Measurements from ENCODE around the gene KCNJ5. TPM values are rescaled to one million over a fixed set of nuclear protein-coding genes. Genes with fewer than 3 reads are reported as not detected.
A peak's percentile ranks its signal among the peaks of the same experiment; 100 is the strongest.

The KCNJ5 gene
- total RNA-seq, 1 experiment from 2014 or later: 0.11 TPM

DNA sequence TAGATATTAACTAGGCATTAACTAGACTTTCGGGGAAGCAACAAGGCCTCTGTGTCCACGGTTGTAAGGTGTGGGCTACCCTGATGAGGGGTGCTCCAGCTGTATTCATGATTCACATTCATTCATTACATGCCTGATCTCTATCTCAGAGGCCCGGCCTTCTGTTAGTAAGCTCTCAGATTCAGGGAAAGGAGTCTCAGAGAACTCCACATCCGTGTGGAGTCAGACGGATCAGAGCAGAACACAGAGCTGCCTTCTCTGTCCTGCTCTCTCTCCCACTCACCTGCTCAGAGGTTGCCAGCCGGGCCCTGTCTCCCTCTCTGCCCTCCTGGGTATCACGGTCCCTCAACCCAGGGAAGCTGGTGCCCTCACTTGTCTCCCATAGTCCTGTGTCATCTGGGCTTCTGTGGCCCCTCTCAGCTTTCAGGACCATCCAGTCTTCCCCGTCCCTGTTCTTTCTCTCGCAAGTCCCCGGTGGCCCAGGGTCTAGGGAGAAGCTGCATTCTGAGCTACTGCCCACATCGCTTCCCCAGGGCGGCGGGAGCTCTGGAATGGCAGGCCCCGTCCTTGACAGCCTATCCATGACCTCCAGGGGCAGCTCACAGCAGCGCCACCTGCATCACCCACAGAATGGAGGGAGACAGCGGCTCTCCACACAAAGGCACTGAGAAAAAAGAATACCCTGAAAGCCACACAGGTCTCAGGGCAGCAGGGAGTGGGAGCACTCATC is 47.2 kb downstream of the KCNJ5 start:
- no peak overlapping the region for H3K4me3 Mint-ChIP-seq
- no peaks in the 10 kb centered on the region for H3K79me2 ChIP-seq (ENCODE audit: insufficient read depth, low read length)
- no peaks in the 10 kb centered on the region for H3K9me3 ChIP-seq (ENCODE audit: control insufficient read depth, low read depth, low read length)
- H2AFZ ChIP-seq (ENCODE audit: low read length): no peak overlapping the region
- H3K79me1 ChIP-seq (ENCODE audit: insufficient read depth, low read depth, low read length, poor library complexity, severe bottlenecking): no peaks in the 10 kb centered on the region
- no peak overlapping the region for H3K56ac ChIP-seq (ENCODE audit: insufficient read length, low read depth, low read length)
- H3K27me3 ChIP-seq (ENCODE audit: insufficient read depth, low read length): peaks cover 2% of the 10 kb centered on the region; the same call in 1 of the 2 replicates
- H3K9ac ChIP-seq (ENCODE audit: extremely low read depth, insufficient read length, low read length): no peak overlapping the region
- peak overlapping the region in 1 of 3 experiments; percentile 32; a peak in 2 of 7 replicates for H3K27ac Mint-ChIP-seq
- H2BK12ac ChIP-seq (ENCODE audit: insufficient read length, low read depth, low read length): no peak overlapping the region
- no peak overlapping the region for H3K4ac ChIP-seq (ENCODE audit: low read depth, low read length)
- no peak overlapping the region for H4K8ac ChIP-seq (replicated peaks; ENCODE audit: insufficient read length, low read depth, low read length)
- H3K4me1 ChIP-seq (ENCODE audit: insufficient read depth, low read length): no peaks in the 10 kb centered on the region; the same call in 1 of the 2 replicates
- no peak overlapping the region for H2AK5ac ChIP-seq (ENCODE audit: insufficient read length, low read length)
- TF ChIP-seq, protein P1, sequence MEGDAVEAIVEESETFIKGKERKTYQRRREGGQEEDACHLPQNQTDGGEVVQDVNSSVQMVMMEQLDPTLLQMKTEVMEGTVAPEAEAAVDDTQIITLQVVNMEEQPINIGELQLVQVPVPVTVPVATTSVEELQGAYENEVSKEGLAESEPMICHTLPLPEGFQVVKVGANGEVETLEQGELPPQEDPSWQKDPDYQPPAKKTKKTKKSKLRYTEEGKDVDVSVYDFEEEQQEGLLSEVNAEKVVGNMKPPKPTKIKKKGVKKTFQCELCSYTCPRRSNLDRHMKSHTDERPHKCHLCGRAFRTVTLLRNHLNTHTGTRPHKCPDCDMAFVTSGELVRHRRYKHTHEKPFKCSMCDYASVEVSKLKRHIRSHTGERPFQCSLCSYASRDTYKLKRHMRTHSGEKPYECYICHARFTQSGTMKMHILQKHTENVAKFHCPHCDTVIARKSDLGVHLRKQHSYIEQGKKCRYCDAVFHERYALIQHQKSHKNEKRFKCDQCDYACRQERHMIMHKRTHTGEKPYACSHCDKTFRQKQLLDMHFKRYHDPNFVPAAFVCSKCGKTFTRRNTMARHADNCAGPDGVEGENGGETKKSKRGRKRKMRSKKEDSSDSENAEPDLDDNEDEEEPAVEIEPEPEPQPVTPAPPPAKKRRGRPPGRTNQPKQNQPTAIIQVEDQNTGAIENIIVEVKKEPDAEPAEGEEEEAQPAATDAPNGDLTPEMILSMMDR (conservative IDR thresholded peaks at IDR 0.05): no peak
- H4K20me1 ChIP-seq (ENCODE audit: control insufficient read depth, insufficient read depth, insufficient read length): no peaks in the 10 kb centered on the region
- H4K91ac ChIP-seq (ENCODE audit: insufficient read length, low read depth, low read length): no peak overlapping the region
- no peak overlapping the region for H2BK120ac ChIP-seq (ENCODE audit: low read depth, low read length, poor library complexity, severe bottlenecking)
- no peak overlapping the region for H3K4me2 ChIP-seq (ENCODE audit: insufficient read depth, insufficient read length, low read length)
- no peak overlapping the region for H3K27ac ChIP-seq (ENCODE audit: insufficient read length, low read depth, low read length)
- no peak for DNase-seq
- H3K36me3 Mint-ChIP-seq (ENCODE audit: insufficient read depth in 1 of 3, low read depth in 3 of 3): 0 out of 7 replicates have a peak, but pooled peaks cover 0 to 3% (median 0%) of the 10 kb centered on the region in 3 experiments
- H3T11ph ChIP-seq (ENCODE audit: low read length): no peak overlapping the region
- no CpG with 5 or more reads among the region's 16 CpGs for WGBS (ENCODE audit: extremely low coverage, insufficient read length, low lambda C conversion rate)
- H4K5ac ChIP-seq (ENCODE audit: insufficient read length, low read depth, low read length): no peak overlapping the region
- H3K18ac ChIP-seq (ENCODE audit: insufficient read length, low read depth, low read length): peak overlapping the region; percentile 59
- no peaks in the 10 kb centered on the region for H3K23me2 ChIP-seq (ENCODE audit: insufficient read length, low read depth, low read length, poor library complexity, severe bottlenecking)
- H2BK5ac ChIP-seq (ENCODE audit: insufficient read length, low read length): no peak overlapping the region
- H3K9me3 Mint-ChIP-seq: peaks cover 0 to 3% of the 10 kb centered on the region in 2 experiments; a peak in 2 of 5 replicates
- H3K14ac ChIP-seq (ENCODE audit: insufficient read depth, low read length): peak overlapping the region; percentile 68; the same call in 1 of the 2 replicates
- H2BK20ac ChIP-seq (ENCODE audit: low read depth, low read length, poor library complexity, severe bottlenecking): no peak overlapping the region
- peaks cover 45% of the 10 kb centered on the region for H3K27me3 Mint-ChIP-seq (ENCODE audit: low read depth)
- H3K4me1 Mint-ChIP-seq: peaks cover 24 to 31% of the 10 kb centered on the region in 2 experiments
- H2BK15ac ChIP-seq (ENCODE audit: low read depth, low read length): no peak overlapping the region
- no peak overlapping the region for H3K23ac ChIP-seq (ENCODE audit: insufficient read length, low read depth, low read length)

Measured in H9 (cell line).